Retinal pigment epithelial cell (primary cell): ENCODE results near the gene KYNU.
"Not testable (repeated sequence)": the region's sequence is repeated elsewhere in the genome, so short reads cannot be mapped to it uniquely, and the experiment has no call there.

Source experiments
- DNase-seq: peaks from one replicate; pipeline ENCODE4 v3.0.0-alpha.2; 2010; ENCODE audit warnings: low read depth
- H3K4me3 ChIP-seq: 2 replicates; pipeline ENCODE4 v1.5.1; 2011; ENCODE audit warnings: mild to moderate bottlenecking, low read length, control low read depth, moderate library complexity
- CTCF ChIP-seq: conservative IDR thresholded peaks from 2 replicates; pipeline ENCODE4 v1.5.1; 2011; ENCODE audit warnings: low read depth, low read length, control low read depth, inconsistent platforms

Gene KYNU

GRCh38 chr2:143001501-143001900 is 124.0 kb downstream of the KYNU start:
- no peak for DNase-seq
- no peak for TF ChIP-seq CTCF
- no peak overlapping the region for H3K4me3 ChIP-seq

- no peak for DNase-seq
- no peak overlapping the region for H3K4me3 ChIP-seq
- no peak for TF ChIP-seq CTCF
These were observed 138.2 kb downstream of the KYNU start for GRCh38 chr2:143015656-143016055.

GRCh38 chr2:143026411-143027054 is 149.1 kb downstream of the KYNU start:
- H3K4me3 ChIP-seq = peak overlapping the region; percentile 44
- no peak for DNase-seq
- TF ChIP-seq CTCF = no peak

GRCh38 chr2:143029141-143029540 is 151.7 kb downstream of the KYNU start:
- TF ChIP-seq CTCF = no peak
- DNase-seq = no peak

GRCh38 chr2:143030127-143030526 is 152.7 kb downstream of the KYNU start:
- no peak for TF ChIP-seq CTCF
- no peak for DNase-seq
- H3K4me3 ChIP-seq = no peak overlapping the region

More at GRCh38 chr2:143029141-143029540, 151.7 kb downstream of the KYNU start:
- H3K4me3 ChIP-seq = no peak overlapping the region

GRCh38 chr2:143034292-143035074 is 157.0 kb downstream of the KYNU start:
- peak; percentile 32 for DNase-seq
- TF ChIP-seq CTCF = peak; percentile 89
- H3K4me3 ChIP-seq = no peak overlapping the region

- DNase-seq = no peak
- H3K4me3 ChIP-seq = no peak overlapping the region
- no peak for TF ChIP-seq CTCF
These were observed 174.0 kb downstream of the KYNU start for GRCh38 chr2:143051465-143051864.

GRCh38 chr2:143053437-143053836 is 176.0 kb downstream of the KYNU start:
- not testable (repeated sequence) for H3K4me3 ChIP-seq, DNase-seq
